ENCODE results near the gene BBS2.

The BBS2 gene

GRCh38 chr16:56519459-56520250 is at the start of gene BBS2:
Gene BBS2, minus strand, starts transcription at chr16:56520024. Its CDS starts 162 bp downstream, at chr16:56519862.
- DNase-seq, result peak; percentile 78 to 89 (median 86)

- no peak for DNase-seq
Observed at GRCh38 chr16:56564793-56565477, 45.1 kb upstream of the BBS2 start, which contains the start of gene MT4. Gene MT4, plus strand, starts transcription at chr16:56565073. Its CDS starts 56 bp downstream, at chr16:56565129.

- no peak for DNase-seq
Observed at GRCh38 chr16:56561126-56561525, 41.3 kb upstream of the BBS2 start.

GRCh38 chr16:56560447-56560846 is 40.6 kb upstream of the BBS2 start:
- no peak for DNase-seq

GRCh38 chr16:56559109-56559508 is 39.3 kb upstream of the BBS2 start:
- no peak for DNase-seq

- DNase-seq, result no peak
Observed at GRCh38 chr16:56558024-56558747, 38.4 kb upstream of the BBS2 start.

- DNase-seq, result no peak
Observed at GRCh38 chr16:56554441-56554840, 34.6 kb upstream of the BBS2 start.

- no peak for DNase-seq
Observed at GRCh38 chr16:56551796-56552738, 32.2 kb upstream of the BBS2 start.

- DNase-seq, result no peak
Observed at GRCh38 chr16:56549744-56550385, 30.0 kb upstream of the BBS2 start.

GRCh38 chr16:56549161-56549560 is 29.3 kb upstream of the BBS2 start:
- no peak for DNase-seq

- no peak for DNase-seq
Observed at GRCh38 chr16:56547949-56548567, 28.2 kb upstream of the BBS2 start.

GRCh38 chr16:56547120-56547948 is 27.5 kb upstream of the BBS2 start:
- no peak for DNase-seq

GRCh38 chr16:56542039-56542438 is 22.2 kb upstream of the BBS2 start:
- no peak for DNase-seq

GRCh38 chr16:56539656-56540055 is 19.8 kb upstream of the BBS2 start:
- no peak for DNase-seq

- no peak for DNase-seq
Observed at GRCh38 chr16:56538331-56538730, 18.5 kb upstream of the BBS2 start.

- no peak for DNase-seq
Observed at GRCh38 chr16:56534847-56535383, 15.1 kb upstream of the BBS2 start.

GRCh38 chr16:56532714-56533113 is 12.9 kb upstream of the BBS2 start:
- DNase-seq, result no peak

- no peak for DNase-seq
Observed at GRCh38 chr16:56530872-56531271, 11.0 kb upstream of the BBS2 start.

- DNase-seq, result no peak
Observed at GRCh38 chr16:56525236-56525635, 5.4 kb upstream of the BBS2 start.

GRCh38 chr16:56520251-56520577 is 390 bp upstream of the BBS2 start:
- DNase-seq, result no peak
